Kidney (tissue), 14 donors: ENCODE results near the gene CASP3. TPM values are rescaled to one million over a fixed set of nuclear protein-coding genes. Genes with fewer than 3 reads are reported as not detected.
"Not testable (repeated sequence)": the region's sequence is repeated elsewhere in the genome, so short reads cannot be mapped to it uniquely, and the experiment has no call there.

Source experiments
- DNase-seq, 5 donors: peaks; one replicate each; pipeline ENCODE4 v3.0.0-alpha.2; 2013 to 2020
- FAIRE-seq: peaks from 2 replicates; lab custom pipeline; 2012; peaks lifted over from hg19 to GRCh38; lab: Jason Lieb, UNC
- H3K27ac ChIP-seq, 2 donors: one replicate each; pipeline ENCODE4 v1.7.0; 2013; ENCODE audit warnings: low read depth in 2 of 2, low read length in 2 of 2, inconsistent platforms in 1 of 2
- H3K27me3 ChIP-seq: one replicate; pipeline ENCODE4 v1.7.1; 2013; ENCODE audit warnings: low read length, inconsistent platforms; ENCODE audit not compliant: control insufficient read depth, insufficient read depth
- H3K36me3 ChIP-seq, 3 donors: one replicate each; pipeline versions ENCODE4 v1.7.0 to v1.7.1; 2013; ENCODE audit warnings: low read length in 3 of 3, control low read depth in 1 of 3, inconsistent platforms in 1 of 3; ENCODE audit not compliant: insufficient read depth in 3 of 3, control insufficient read depth in 2 of 3
- H3K4me1 ChIP-seq, 3 donors: one replicate each; pipeline versions ENCODE4 v1.7.0 to v1.7.1; 2013; ENCODE audit warnings: low read length in 3 of 3, inconsistent platforms in 1 of 3, low read depth in 1 of 3; ENCODE audit not compliant: control insufficient read depth in 2 of 3, insufficient read depth in 2 of 3
- H3K4me3 ChIP-seq, 3 donors: one replicate each; pipeline versions ENCODE4 v1.7.0 to v1.8.1; 2013; ENCODE audit warnings: low read length in 3 of 3, control low read depth in 1 of 3, inconsistent platforms in 1 of 3
- H3K9ac ChIP-seq, 3 donors: one replicate each; pipeline versions ENCODE4 v1.7.0 to v1.7.1; 2013; ENCODE audit warnings: low read length in 3 of 3, control low read depth in 1 of 3, inconsistent platforms in 1 of 3
- H3K9me3 ChIP-seq, 3 donors: one replicate each; pipeline versions ENCODE4 v1.7.0 to v1.7.1; 2013; ENCODE audit warnings: low read length in 3 of 3, control low read depth in 1 of 3, inconsistent platforms in 1 of 3; ENCODE audit not compliant: control insufficient read depth in 2 of 3, insufficient read depth in 1 of 3
- intact Hi-C: fragments of 100-400 bp; cut with DNase I; formaldehyde crosslinking; loops from one replicate; pipeline ENCODE4 v1.11.1; 2022
- polyA plus RNA-seq: library from polyadenylated mRNA; stranded (reverse); fragments of 350-450 nt; fragmentation: Illumina TruSeq; extraction: RNeasy Lipid Tissue Mini Kit (QIAGEN cat#74804); gene quantifications from one replicate; pipeline ENCODE4 v1.2.3, GENCODE V29; 2014; ENCODE audit warnings: low read depth, low replicate concordance; ENCODE audit not compliant: insufficient read depth
- total RNA-seq: library from RNA; stranded (reverse); fragmentation: NEBNext Ultra II Directional; extraction: Animal tissue kit (Norgen Biotek cat#: 25700); gene quantifications from one replicate; pipeline ENCODE4 v1.2.1, GENCODE V29; 2021
- TF ChIP-seq, protein P1 (sequence below): IDR thresholded peaks from 3 replicates; pipeline ENCODE4 v1.5.1; 2012; ENCODE audit warnings: mild to moderate bottlenecking, moderate library complexity, borderline replicate concordance; ENCODE audit not compliant: insufficient read depth; ENCODE audit errors: extremely low read depth
- donor health status: control.
- donor health status: control.
- donor health status: control.
- donor health status: control.
- donor health status: control.
- donor health status: DM: yes; HTN: yes; CAD: no.
- donor health status: Normal renal cell carcinoma (clear cell type).

Gene CASP3
- total and polyA plus RNA-seq, 2 donors from 2014 or later: 7.3 to 22.4 TPM

- TF ChIP-seq, protein P1, sequence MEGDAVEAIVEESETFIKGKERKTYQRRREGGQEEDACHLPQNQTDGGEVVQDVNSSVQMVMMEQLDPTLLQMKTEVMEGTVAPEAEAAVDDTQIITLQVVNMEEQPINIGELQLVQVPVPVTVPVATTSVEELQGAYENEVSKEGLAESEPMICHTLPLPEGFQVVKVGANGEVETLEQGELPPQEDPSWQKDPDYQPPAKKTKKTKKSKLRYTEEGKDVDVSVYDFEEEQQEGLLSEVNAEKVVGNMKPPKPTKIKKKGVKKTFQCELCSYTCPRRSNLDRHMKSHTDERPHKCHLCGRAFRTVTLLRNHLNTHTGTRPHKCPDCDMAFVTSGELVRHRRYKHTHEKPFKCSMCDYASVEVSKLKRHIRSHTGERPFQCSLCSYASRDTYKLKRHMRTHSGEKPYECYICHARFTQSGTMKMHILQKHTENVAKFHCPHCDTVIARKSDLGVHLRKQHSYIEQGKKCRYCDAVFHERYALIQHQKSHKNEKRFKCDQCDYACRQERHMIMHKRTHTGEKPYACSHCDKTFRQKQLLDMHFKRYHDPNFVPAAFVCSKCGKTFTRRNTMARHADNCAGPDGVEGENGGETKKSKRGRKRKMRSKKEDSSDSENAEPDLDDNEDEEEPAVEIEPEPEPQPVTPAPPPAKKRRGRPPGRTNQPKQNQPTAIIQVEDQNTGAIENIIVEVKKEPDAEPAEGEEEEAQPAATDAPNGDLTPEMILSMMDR: no peak
- H3K9me3 ChIP-seq: peaks cover 0 to 3% (median 0%) of the 10 kb centered on the region in 3 donors
- no peaks in the 10 kb centered on the region for H3K36me3 ChIP-seq
- intact Hi-C loops: no loop called here
- no peak overlapping the region for H3K4me3 ChIP-seq
- no peaks in the 10 kb centered on the region for H3K27me3 ChIP-seq
- H3K27ac ChIP-seq: no peak overlapping the region
- no peaks in the 10 kb centered on the region for H3K4me1 ChIP-seq
- DNase-seq: no peak
- no peak overlapping the region for H3K9ac ChIP-seq
- FAIRE-seq: no peak
These were observed 31.5 kb downstream of the CASP3 start for GRCh38 chr4:184617600-184618196.

DNA sequence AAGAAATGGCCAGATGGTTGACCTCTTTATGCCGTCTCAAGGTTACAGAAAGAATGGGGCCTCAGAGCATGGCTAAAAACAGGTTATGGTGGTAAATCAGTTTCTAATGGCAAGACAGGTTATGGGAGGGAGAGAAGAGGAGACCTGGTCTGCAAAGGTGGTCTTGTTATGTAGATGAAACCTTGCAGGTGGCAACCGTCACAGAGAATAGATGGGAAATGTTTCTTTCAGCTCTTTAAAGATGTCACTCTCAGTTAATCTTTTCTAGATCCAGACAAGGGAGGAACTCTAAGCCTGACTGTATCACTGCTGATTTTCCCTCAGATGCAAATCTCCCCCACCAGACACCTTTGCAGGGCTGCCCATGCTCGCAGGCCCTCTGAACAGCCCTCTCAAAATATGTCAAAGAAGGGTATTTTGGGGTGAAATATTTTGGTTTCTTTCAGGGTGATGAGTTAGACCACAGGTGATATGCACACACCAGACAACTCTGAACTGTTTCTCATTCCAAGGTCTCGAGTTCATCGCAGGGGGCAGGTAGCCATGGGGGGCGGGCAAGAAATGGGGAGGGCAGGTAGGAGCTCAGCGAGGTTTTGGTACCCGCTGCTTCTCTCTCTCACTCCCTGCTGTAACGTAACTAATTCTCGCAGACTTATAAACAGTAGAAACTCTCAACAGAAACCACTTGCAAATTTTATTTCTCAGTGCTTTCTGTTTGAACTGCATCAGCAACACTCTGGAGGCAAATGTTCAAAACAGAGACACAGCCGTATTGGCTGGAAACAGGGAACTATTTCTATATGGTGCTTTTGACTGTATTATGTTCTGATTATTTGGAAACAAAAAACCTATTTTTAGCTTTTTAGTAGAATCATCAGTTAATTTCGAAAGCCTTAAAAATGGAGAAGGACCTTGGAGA is 32.4 kb downstream of the CASP3 start:
- H3K27me3 ChIP-seq: no peaks in the 10 kb centered on the region
- FAIRE-seq (no peak), DNase-seq (no peak)
- H3K36me3 ChIP-seq: no peaks in the 10 kb centered on the region
- intact Hi-C loops: no loop called here
- no peak overlapping the region for H3K4me3 ChIP-seq
- TF ChIP-seq, protein P1: no peak
- H3K9ac ChIP-seq: no peak overlapping the region
- H3K4me1 ChIP-seq: no peaks in the 10 kb centered on the region
- peaks cover 0 to 3% (median 0%) of the 10 kb centered on the region in 3 donors for H3K9me3 ChIP-seq
- H3K27ac ChIP-seq: no peak overlapping the region

DNA sequence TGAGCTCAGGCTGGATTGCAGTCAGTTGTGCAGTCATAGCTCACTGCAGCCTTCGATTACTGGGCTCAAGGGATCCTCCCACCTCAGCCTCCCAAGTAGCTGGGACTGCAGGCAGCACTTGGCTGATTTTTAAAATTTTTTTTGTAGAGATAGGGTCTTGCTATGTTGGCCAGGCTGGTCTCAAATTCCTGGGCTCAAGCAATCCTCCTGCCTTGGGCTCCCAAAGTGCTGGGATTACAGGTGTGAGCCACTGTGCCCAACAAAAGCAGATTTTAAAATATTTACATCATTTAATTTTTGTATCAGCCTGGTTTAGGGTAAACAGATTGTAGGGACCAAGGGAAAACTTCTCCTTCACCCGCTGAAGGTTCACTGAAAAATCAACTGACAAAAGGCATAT is 33.1 kb downstream of the CASP3 start:
- intact Hi-C loops, H3K9ac ChIP-seq, H3K27me3 ChIP-seq, H3K4me1 ChIP-seq, FAIRE-seq, H3K9me3 ChIP-seq, H3K27ac ChIP-seq, DNase-seq, H3K36me3 ChIP-seq, H3K4me3 ChIP-seq: not testable (repeated sequence)

DNA sequence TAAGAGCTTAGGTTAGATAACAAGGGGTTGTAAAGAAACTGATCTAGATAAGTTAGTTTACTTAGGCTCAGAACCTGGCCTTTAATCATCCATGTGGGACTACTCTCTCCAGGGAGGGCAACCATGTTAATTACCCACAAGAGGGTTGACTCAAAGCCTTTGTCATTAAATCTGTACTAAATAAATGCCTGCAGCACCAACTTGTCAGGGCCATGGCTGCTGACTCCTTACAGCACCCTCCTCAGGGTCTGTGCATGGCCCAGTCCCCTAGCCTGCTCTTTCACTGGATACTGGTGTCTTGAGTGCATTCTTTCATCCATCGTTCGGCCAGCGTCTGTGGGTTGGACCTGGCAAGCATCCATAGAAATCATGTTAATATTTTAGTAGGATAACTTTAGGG is 34.7 kb downstream of the CASP3 start:
- DNase-seq (no peak), FAIRE-seq (no peak)
- Histone ChIP-seq H3K4me3 (no peak overlapping the region), H3K9ac (no peak overlapping the region), H3K9me3 (peaks cover 0 to 3% (median 0%) of the 10 kb centered on the region in 3 donors), H3K36me3 (no peaks in the 10 kb centered on the region), H3K27me3 (no peaks in the 10 kb centered on the region), H3K27ac (no peak overlapping the region), H3K4me1 (no peaks in the 10 kb centered on the region)
- TF ChIP-seq, protein P1: no peak
- intact Hi-C loops: no loop called here
